Measurements from ENCODE around the gene PMFBP1. TPM values are rescaled to one million over a fixed set of nuclear protein-coding genes. Genes with fewer than 3 reads are reported as not detected.
A peak's percentile ranks its signal among the peaks of the same experiment; 100 is the strongest.
"Not testable (repeated sequence)": the region's sequence is repeated elsewhere in the genome, so short reads cannot be mapped to it uniquely, and the experiment has no call there.

The PMFBP1 gene
- total RNA-seq, 1 experiment from 2014 or later: not detected

DNA sequence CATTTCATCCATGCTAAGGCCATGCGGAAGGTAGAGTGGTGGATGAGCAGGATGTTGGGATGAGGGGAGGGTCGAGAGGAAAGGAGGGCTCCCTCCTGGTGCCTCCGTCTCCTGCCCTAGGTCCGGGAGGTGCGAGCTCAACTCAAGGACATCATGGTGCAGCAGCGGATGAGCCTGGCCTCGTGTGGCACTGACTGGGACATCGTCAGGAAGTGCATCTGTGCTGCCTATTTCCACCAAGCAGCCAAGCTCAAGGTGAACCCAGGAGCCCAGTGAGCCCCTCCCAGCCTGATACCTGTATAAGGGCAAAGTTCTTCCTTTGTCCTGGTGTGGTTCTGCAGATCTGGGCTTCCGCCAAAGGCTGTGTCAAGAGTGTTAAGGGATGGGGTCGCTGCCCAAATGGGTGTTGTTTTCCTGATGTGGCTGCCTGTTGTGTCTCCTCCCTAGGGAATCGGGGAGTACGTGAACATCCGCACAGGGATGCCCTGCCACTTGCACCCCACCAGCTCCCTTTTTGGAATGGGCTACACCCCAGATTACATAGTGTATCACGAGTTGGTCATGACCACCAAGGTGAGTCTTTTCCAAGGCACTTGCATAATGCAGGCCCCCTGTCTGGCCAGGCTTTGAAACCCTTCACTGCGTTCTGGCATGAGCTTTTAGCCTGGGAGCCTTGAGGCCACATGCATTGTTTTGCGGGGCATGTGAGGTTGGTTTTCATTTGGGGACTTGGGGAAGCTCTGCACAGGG, 63.4 kb downstream of the PMFBP1 start:
- DNase-seq (ENCODE audit: low spot score): no peak

DNA sequence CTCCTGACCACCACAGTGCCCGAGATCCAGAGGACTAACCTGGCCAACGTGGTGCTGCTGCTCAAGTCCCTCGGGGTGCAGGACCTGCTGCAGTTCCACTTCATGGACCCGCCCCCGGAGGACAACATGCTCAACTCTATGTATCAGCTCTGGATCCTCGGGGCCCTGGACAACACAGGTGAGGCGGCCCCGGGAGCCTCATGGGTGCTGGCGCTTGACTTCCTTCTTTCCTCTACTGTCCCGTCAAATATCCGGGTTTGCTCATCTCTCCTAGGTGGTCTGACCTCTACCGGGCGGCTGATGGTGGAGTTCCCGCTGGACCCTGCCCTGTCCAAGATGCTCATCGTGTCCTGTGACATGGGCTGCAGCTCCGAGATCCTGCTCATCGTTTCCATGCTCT, 64.6 kb downstream of the PMFBP1 start:
- DNase-seq (ENCODE audit: low spot score): no peak

DNA sequence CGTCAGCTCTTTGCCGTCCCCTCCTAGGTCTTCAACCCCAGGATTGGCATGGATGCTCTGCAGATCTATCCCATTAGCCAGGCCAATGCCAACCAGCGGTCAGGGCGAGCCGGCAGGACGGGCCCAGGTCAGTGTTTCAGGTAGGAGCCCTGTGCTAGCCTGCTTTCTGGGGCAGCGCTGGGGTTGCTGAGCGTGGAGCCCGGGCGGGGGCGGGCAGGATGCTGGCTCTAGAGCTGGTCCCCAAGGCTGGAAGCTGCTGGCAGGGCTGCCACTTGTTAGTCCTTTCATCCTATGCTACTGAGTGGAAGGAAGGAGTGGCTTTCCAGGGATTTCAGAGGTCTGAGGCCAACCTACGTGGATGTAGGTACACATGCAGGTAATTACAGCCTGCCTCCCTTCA, 66.0 kb downstream of the PMFBP1 start:
- no peak for DNase-seq (ENCODE audit: low spot score)

DNA sequence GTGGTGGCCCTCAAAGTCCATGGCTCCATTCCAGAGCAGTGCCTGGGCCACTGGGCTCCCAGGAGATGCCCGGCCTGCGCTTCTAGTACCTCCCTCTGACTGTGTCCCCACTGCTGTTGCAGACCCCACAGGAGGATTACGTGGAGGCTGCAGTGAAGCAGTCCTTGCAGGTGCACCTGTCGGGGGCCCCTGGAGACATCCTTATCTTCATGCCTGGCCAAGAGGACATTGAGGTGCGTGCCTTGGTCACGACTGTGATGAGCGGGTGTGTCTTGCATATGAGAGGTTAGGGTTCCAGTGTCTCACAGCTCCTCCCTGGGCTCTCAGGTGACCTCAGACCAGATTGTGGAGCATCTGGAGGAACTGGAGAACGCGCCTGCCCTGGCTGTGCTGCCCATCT, 67.0 kb downstream of the PMFBP1 start:
- no peak for DNase-seq (ENCODE audit: low spot score)

DNA sequence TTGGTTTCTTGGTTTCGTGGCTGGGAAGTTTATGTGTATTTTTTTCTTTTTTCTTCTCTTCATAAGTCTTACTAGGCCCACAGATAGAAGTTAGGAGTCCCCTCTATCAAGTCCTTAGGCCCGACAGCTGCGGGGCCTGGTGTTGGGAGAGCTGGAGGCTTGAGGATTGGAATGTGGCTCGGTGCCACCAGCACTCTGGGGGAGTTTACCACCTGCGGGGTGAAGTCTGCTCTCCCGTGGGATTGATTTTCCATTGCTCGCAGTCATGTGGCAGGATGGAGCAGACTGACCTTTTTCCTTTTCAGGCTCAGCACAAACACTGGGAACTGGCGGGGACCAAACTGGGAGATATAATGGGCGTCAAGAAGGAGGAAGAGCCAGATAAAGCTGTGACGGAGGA, 70.8 kb downstream of the PMFBP1 start:
- no peak for DNase-seq (ENCODE audit: low spot score)

DNA sequence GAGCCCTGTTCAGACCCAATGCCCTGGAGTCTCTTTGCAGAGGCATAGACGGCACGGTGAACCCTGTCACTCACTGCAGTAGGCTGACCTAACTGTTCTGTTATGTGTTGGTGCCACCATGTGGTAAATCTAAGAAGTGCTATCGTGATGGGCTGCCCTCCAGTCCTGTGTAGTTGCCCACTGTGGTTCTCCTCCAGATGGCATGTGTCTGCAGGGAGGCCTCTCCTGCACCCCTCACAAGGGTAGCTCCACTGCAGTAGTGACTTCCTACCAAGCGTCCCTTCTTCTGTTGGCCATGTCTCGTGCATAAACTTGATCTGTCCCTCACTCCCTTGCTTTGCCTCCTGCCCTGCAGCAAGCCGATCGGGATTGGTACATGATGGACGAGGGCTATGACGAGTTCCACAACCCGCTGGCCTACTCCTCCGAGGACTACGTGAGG, 72.6 kb downstream of the PMFBP1 start:
- DNase-seq (ENCODE audit: low spot score): peak; percentile 42

DNA sequence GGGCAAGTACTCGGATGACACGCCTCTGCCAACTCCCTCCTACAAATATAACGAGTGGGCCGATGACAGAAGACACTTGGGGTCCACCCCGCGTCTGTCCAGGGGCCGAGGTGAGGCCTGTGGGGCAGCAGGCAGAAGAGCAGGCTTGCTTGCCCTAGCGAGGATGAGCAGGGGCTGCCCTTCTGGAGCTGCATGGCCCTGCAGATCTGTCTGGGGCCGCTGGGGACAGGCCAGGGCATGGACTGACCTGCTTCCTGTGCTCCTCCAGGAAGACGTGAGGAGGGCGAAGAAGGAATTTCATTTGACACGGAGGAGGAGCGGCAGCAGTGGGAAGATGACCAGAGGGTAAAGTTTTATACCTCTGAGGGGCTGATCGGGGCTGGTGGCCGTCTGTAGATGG, 73.0 kb downstream of the PMFBP1 start:
- DNase-seq (ENCODE audit: low spot score): no peak

DNA sequence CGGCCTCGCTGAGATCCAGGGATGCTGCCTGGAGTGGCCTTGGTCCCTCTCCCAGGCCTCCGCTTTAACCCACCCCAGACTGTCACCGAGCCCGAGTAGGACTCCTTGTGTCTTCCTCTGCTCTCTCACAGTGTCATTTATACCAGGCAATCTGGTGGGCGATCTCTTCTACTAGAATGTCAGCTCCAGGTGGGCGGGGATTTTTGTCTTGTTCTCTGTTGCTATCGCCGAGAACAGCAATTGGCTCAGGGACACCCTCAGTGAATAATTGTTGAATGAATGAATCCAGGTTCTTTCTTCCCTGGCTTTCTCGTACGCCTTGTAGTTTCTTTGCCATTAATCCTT, 77.7 kb downstream of the PMFBP1 start:
- DNase-seq (ENCODE audit: low spot score): no peak

DNA sequence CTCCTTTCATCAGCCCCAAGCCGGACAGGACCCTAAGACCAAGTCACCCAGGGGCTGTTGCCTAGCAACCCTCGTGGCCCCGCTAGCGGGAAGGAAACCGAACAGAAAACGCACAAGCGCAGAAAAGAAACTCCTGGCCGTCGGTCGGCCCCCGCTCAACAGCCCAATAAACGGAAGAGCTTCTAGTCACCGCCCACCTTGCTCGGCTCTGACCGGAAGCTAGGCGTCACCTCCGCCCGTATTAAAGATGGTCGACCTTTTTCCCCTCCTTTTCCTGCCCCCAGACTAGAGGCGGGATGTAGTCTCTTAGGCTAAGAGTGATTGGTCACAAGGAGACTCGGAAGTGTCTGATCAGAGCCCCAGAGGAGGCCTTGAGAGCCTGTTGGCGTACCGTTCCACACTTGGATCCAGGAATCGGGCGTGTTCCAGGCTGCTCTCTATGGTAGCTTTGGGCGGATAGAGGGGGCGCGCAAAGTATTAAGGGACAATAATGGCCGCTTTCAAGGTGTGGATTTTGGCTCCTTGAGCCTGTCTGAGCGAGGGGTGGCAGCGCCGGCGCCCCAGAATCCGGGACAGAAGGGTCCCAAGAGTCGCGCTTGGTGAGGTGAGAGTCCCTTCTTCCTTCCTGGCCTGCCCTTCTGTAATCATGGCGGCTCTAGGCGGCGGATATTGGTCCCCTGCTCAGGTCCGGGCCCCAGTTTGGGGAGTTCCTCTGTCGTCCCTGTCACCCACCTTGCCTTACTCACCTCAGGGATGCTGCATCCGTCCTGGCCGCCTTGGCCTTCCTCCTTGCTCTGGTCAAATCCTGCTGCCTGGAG, 78.3 kb downstream of the PMFBP1 start, which contains the start of the genes DHX38 and TXNL4B:
Gene DHX38, plus strand, starts transcription at position 400 of the 818 bp plus-strand sequence. CDS start 2,311 bp downstream, outside the sequence.
Gene TXNL4B, minus strand, starts transcription at position 173 of the 818 bp plus-strand sequence. CDS start 2,871 bp downstream, outside the sequence.
- DNase-seq (ENCODE audit: low spot score): peak; percentile 99

DNA sequence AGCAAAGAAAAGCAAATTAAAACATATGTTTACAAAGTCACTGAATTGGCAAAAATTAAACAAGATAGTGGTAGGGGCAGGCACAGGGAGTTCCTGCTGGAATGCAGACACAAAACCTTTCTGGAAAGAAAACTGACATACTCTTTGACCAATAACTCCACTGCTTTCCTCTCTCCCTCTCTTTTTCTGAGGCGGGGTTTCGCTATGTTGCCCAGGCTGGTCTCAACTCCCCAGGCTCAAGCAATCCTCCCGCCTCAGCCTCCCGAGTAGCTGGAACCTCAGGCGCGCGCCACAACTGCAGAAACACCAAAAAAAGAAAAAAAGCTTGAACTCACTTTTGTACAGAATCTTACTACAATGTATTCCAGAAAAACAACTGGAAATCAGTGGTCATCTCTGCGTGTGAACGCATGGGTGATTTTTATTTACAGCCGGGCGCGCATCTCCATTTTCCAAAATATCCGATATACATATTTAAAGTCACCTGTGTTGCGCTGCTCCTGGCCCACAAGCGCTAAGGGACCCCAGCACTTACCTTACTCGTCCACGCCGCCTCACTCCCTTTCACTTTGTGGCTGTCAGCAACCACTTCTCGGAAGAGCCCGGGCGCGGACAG, 79.0 kb downstream of the PMFBP1 start:
- peak; percentile 32 for DNase-seq (ENCODE audit: low spot score)

DNA sequence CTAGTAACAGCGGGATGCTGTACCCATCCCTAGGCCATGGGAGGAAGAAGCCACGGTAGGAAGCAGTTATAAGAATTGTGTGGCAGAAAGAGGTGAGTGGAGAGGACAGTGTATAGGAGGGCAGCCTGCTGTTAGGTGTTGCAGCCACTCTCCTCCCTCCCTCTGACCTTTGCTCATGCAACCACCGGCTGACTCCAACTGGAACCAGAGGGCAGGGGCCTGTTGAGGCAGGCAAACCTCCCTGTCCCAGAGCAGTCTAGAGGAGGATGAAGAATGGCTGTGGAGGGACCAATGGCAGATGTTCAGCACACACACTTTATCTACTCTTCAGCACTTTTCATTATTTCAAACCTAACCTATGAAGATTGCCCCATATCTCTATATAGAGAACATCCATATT, 80.7 kb downstream of the PMFBP1 start:
- no peak for DNase-seq (ENCODE audit: low spot score)

DNA sequence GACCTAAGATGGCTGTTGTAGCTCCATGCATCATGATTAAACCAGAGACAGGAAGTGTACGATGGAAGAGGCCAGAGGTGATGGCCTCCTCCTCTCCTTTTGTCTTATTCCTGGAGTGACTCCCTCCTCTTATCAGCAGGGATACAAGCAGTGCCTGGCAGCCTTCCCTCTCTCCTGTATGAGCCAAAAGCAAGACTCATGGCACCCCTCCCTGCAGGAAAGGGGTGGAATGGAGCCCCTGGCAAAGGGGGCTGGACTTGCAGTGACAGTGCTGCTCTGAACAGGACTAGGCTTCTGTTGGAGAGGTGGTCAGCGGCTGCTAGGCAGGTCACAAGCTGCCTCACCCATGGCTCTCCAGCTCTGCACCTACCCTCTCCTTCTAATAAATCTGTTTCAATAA, 87.0 kb downstream of the PMFBP1 start:
- DNase-seq (ENCODE audit: low spot score): no peak

DNA sequence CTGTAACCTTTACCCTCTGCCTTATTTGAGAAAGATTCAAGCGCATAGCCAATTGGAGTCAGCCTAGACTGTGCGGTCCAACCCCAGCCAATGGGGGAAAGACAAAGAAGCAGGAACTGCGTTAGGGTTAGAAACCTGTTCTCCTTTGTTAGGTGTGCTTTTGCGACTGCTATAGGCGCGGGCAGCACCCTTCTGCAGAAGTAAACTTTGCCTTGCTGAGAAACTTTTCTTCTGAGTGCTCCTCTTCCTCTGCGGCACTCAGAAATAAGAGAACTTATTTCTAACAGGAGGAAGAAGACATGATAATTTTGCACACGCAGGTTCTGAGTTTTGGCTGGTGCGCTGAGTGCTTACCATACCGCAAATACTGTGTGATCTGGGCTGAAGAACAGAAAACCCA, 87.5 kb downstream of the PMFBP1 start:
- DNase-seq (ENCODE audit: low spot score): no peak

DNA sequence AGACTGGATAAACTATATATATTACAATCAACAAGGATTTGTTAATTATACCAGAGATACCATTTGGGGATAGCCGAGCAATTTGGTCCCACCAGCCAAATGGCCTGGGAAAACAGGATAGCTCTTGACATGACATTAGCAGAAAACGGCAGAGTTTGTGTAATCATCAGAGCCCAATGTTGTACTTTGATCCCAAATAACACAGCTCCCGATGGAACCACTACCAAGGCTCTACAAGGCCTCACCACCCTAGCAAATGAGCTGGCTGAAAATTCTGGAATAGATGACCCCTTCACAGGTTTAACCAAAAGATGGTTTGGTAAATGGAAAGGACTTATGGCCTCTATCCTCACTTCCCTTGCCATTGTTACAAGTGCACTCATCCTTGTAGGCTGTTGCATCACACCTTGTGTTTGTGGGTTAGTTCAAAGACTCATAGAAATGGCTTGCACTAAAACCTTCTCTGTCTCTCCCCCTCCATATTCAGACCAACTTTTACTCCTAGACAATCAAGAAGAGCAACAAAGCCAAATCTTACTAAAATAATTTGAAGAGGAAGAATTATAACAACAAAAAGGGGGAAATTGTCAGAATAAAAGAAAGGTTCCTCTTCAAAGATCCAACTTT, 88.1 kb downstream of the PMFBP1 start:
- no peak for DNase-seq (ENCODE audit: low spot score)

DNA sequence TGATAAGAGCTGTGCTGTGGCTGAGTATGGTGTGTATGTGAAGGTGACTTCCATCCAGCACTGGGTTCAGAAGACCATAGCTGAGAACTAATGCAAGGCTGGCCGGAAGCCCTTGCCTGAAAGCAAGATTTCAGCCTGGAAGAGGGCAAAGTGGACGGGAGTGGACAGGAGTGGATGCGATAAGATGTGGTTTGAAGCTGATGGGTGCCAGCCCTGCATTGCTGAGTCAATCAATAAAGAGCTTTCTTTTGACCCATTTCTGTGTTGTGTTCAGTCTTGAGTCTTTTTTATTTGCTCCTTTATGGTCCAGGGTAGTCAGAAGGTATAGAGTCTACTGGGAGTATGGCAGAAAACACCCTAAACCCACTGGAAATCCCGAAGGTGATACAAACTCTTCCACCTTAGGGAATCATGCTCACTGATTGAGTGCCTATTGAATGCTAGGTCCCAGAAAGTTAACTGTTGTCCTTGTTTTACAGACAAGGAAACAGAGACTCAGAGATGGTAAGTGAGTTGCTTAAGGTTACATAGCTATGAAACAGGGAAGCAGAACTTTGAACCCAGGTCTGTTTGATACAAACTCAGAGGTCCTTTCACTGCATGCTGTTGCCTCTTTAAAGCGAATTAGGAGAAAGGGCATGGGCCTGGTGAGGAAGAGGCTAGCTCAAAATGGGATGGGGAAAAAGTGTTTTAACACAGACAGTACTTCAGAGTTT, 94.8 kb downstream of the PMFBP1 start:
- not testable (repeated sequence) for DNase-seq (ENCODE audit: low spot score)

DNA sequence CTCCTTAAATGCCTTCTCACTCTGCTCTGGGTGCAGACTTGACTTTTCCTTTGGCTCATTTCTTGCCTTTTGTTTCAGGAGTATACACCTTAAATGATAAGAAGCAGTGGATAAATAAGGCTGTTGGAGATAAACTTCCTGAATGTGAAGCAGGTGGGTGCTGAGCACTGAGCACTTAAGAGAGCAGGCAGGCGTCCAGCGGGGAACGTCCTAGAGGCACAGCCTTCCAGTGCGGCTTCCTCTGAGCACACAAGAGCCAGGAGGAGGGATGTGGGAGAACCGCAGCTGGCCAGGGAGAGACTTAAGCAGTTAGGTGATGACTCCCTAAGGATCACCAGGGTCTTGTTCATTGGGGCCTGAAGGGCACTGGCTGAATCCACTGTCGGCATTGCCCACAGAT, 96.9 kb downstream of the PMFBP1 start:
- not testable (repeated sequence) for DNase-seq (ENCODE audit: low spot score)

DNA sequence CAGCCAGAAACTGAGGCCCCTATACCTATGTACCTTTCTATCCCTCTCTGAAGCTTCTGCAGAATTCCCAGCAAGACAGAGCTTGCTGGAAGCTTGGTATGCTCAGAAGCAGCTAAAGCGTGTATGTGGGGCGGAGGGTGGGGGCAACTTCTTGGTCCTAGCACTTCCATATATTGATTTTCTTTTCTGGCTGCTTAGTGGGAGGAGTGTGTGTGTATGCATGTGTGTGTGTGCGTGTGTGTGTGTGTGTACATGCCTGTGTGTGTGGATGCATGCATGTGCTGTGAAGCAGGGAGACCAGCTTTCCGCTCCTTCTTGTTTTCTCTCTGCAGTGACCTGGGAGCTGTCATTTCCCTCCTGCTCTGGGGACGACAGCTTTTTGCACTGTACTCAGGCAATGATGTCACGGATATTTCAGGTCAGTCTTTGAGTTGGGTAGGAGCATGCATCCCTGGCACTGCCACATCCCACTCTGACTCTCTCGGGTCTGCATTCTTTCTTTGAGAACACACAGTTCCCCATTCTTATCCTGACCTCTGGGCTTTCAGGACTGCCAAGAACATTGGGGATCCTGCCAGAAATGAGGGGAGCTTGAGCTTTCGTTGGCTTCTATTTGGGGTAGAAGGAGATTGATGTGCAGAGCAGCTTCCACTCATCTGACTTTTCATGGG, 98.3 kb downstream of the PMFBP1 start:
- DNase-seq (ENCODE audit: low spot score): no peak

DNA sequence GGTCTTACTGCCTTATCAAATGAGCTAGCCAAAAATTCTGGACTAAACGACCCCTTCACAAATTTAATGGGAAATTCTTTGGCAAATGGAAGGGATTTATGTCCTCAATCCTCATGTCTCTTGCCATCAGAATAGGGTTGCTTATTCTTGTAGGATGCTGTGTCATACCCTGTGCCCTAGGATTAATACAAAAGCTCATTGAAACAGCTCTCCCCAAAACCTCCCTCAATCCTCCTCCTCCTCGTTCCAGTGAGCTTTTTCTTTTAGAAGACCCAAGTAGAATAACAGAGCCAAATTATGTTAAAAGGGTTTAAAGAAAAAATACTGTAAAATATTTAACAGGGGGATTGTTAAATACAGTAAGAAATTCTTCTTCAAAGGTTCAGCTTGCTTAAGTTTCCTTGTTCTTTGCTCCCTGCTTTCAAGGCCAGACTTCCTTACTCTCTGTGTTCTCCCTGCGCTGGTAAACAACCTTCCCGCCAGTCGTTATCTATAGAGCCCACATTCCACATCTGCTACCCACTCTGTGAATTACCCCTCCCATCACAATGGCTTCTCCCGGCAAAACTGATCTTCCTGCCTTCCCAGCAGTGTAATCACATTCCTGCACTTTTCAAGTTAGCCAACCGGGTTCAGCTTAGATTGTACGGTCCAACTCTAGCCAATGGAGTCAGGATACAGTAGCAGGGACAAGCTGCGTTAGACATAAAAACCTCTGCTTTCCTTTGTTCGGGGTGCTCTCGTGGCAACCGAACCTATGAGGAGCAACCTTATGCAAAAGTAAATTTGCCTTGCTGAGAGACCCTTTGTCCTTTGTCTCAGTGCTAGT, 99.2 kb downstream of the PMFBP1 start:
- no peak for DNase-seq (ENCODE audit: low spot score)

Data from H4 (cell line).